IMR-90 (cell line): ENCODE results near the gene CORO1C. TPM values are rescaled to one million over a fixed set of nuclear protein-coding genes. Genes with fewer than 3 reads are reported as not detected.

Experiments
- ATAC-seq: fragments of 200-7000 bp; cut with Tn5 transposase; 2 replicates; pipeline ENCODE4 v1.9.1; 2020; ENCODE audit warnings: low read depth, mild to moderate bottlenecking, moderate library complexity
- BruUV-seq: library from RNA; stranded (reverse); fragments of 400-500 nt; replicated peaks from 2 replicates; lab custom pipeline; 2021; lab: Mats Ljungman, UMichigan
- CTCF ChIA-PET: fragments of 300-600 bp; formaldehyde crosslinking; extraction: SDS; loops from one replicate; lab custom pipeline; 2021; ENCODE audit warnings: antibody characterized with exemption; lab: Yijun Ruan, JAX
- POLR2A ChIA-PET: fragments of 300-600 bp; sonication (Branson Sonifier 250); formaldehyde crosslinking; loops from one replicate; lab custom pipeline; 2022; ENCODE audit warnings: antibody characterized with exemption; ENCODE audit not compliant: unreplicated experiment; lab: Charles Lee
- DNase-seq: peaks from one replicate; pipeline ENCODE4 v3.0.0; 2013
- H2AFZ ChIP-seq: replicated peaks from 2 replicates; pipeline ENCODE3; 2013; ENCODE audit warnings: low read length, mild to moderate bottlenecking; ENCODE audit not compliant: poor library complexity
- H2AK5ac ChIP-seq: 2 replicates; pipeline ENCODE4 v1.6.1; 2013; ENCODE audit warnings: low read depth, low read length, inconsistent platforms
- H2AK9ac ChIP-seq: replicated peaks from 2 replicates; pipeline ENCODE3; 2013; ENCODE audit warnings: mild to moderate bottlenecking, low read depth, low read length, moderate library complexity; ENCODE audit not compliant: poor library complexity
- H2BK120ac ChIP-seq: 2 replicates; pipeline ENCODE4 v1.6.1; 2013; ENCODE audit warnings: low read depth, low read length, inconsistent platforms
- H2BK15ac ChIP-seq: 3 replicates; pipeline ENCODE4 v1.6.1; 2013; ENCODE audit warnings: low read depth, low read length, inconsistent platforms
- H2BK20ac ChIP-seq: 2 replicates; pipeline ENCODE4 v1.6.1; 2013; ENCODE audit warnings: low read depth, mild to moderate bottlenecking, inconsistent platforms, low read length, moderate library complexity
- H2BK5ac ChIP-seq: 2 replicates; pipeline ENCODE4 v1.6.1; 2013; ENCODE audit warnings: mild to moderate bottlenecking, low read depth, low read length, inconsistent platforms; ENCODE audit not compliant: poor library complexity, severe bottlenecking
- H3K14ac ChIP-seq: replicated peaks from 2 replicates; pipeline ENCODE4 v1.6.1; 2013; ENCODE audit warnings: low read depth, low read length, inconsistent platforms
- H3K18ac ChIP-seq: 2 replicates; pipeline ENCODE4 v1.6.1; 2013; ENCODE audit warnings: low read depth, low read length, control low read depth
- H3K23ac ChIP-seq: 2 replicates; pipeline ENCODE4 v1.6.1; 2013; ENCODE audit warnings: low read depth, low read length, inconsistent platforms
- H3K27ac ChIP-seq: 2 replicates; pipeline ENCODE4 v1.5.1; 2013; ENCODE audit warnings: mild to moderate bottlenecking, control low read depth, low read length; ENCODE audit not compliant: insufficient read depth
- H3K27me3 ChIP-seq: 2 replicates; pipeline ENCODE4 v1.6.1; 2013; ENCODE audit warnings: low read length; ENCODE audit not compliant: control insufficient read depth, insufficient read depth
- H3K36me3 ChIP-seq: 2 replicates; pipeline ENCODE4 v1.6.1; 2013; ENCODE audit warnings: low read length, mixed read lengths; ENCODE audit not compliant: control insufficient read depth, insufficient read depth
- H3K4ac ChIP-seq: 2 replicates; pipeline ENCODE4 v1.6.1; 2013; ENCODE audit warnings: low read depth, low read length, inconsistent platforms
- H3K4me1 ChIP-seq: 2 replicates; pipeline ENCODE4 v1.6.1; 2013; ENCODE audit warnings: low read length, mixed read lengths; ENCODE audit not compliant: control insufficient read depth, insufficient read depth
- H3K4me2 ChIP-seq: 2 replicates; pipeline ENCODE4 v1.6.1; 2013; ENCODE audit warnings: low read depth, mild to moderate bottlenecking, control low read depth, low read length, moderate library complexity
- H3K4me3 ChIP-seq: 2 replicates; pipeline ENCODE4 v1.5.1; 2013; ENCODE audit warnings: low read depth, mild to moderate bottlenecking, control low read depth, low read length, moderate library complexity; ENCODE audit not compliant: insufficient read depth
- H3K56ac ChIP-seq: 2 replicates; pipeline ENCODE4 v1.6.1; 2013; ENCODE audit warnings: low read length, inconsistent platforms; ENCODE audit not compliant: insufficient read depth; ENCODE audit errors: extremely low read depth
- H3K79me1 ChIP-seq, 2 experiments: 2 replicates each; pipeline ENCODE4 v1.6.1; 2013; ENCODE audit warnings: low read length in 2 of 2, inconsistent platforms in 1 of 2, low read depth in 1 of 2
- H3K9ac ChIP-seq: 2 replicates; pipeline ENCODE4 v1.6.1; 2013; ENCODE audit warnings: low read depth, low read length, control low read depth
- H3K9me1 ChIP-seq: 2 replicates; pipeline ENCODE4 v1.6.1; 2013; ENCODE audit warnings: low read length, inconsistent platforms; ENCODE audit not compliant: insufficient read depth
- H3K9me3 ChIP-seq: 2 replicates; pipeline ENCODE4 v1.6.1; 2013; ENCODE audit warnings: low read length; ENCODE audit not compliant: control insufficient read depth, insufficient read depth
- H4K20me1 ChIP-seq: 2 replicates; pipeline ENCODE4 v1.6.1; 2013; ENCODE audit warnings: low read length, inconsistent platforms; ENCODE audit not compliant: insufficient read depth
- H4K5ac ChIP-seq: 2 replicates; pipeline ENCODE4 v1.6.1; 2013; ENCODE audit warnings: mild to moderate bottlenecking, low read depth, low read length, control low read depth
- H4K8ac ChIP-seq, 2 experiments: 2 replicates each; pipeline ENCODE4 v1.6.1; 2013; ENCODE audit warnings: low read depth in 2 of 2, low read length in 2 of 2, control low read depth in 1 of 2, inconsistent platforms in 1 of 2
- H4K91ac ChIP-seq: 2 replicates; pipeline ENCODE4 v1.6.1; 2013; ENCODE audit warnings: low read depth, low read length, inconsistent platforms; ENCODE audit not compliant: insufficient read depth
- BHLHE40 ChIP-seq: fragments of 150-350 bp; IDR thresholded peaks from 2 replicates; pipeline ENCODE4 v1.6.1; 2016; ENCODE audit warnings: mild to moderate bottlenecking, low read depth, low read length
- CEBPB ChIP-seq: IDR thresholded peaks from 2 replicates; pipeline ENCODE4 v1.6.1; 2012; ENCODE audit warnings: low read depth, low read length, improper control_type of control experiment
- CHD1 ChIP-seq: IDR thresholded peaks from 2 replicates; pipeline ENCODE4 v1.6.1; 2012; ENCODE audit warnings: low read depth, low read length, improper control_type of control experiment
- CTCF ChIP-seq: conservative IDR thresholded peaks from 2 replicates; pipeline ENCODE4 v1.5.1; 2012; ENCODE audit warnings: mild to moderate bottlenecking, low read depth, low read length, improper control_type of control experiment
- ELK1 ChIP-seq: fragments of 150-350 bp; IDR thresholded peaks from 2 replicates; pipeline ENCODE4 v1.6.1; 2016; ENCODE audit warnings: low read depth, mild to moderate bottlenecking, low read length, moderate library complexity, borderline replicate concordance
- FOS ChIP-seq: fragments of 150-350 bp; IDR thresholded peaks from 2 replicates; pipeline ENCODE4 v1.6.1; 2016; ENCODE audit warnings: low read depth, low read length
- MAFK ChIP-seq: IDR thresholded peaks from 2 replicates; pipeline ENCODE4 v1.6.1; 2012; ENCODE audit warnings: low read depth, low read length, improper control_type of control experiment
- MAZ ChIP-seq: IDR thresholded peaks from 2 replicates; pipeline ENCODE4 v1.6.1; 2012; ENCODE audit warnings: low read depth, mild to moderate bottlenecking, low read length, improper control_type of control experiment, moderate library complexity, borderline replicate concordance
- MXI1 ChIP-seq: IDR thresholded peaks from 2 replicates; pipeline ENCODE4 v1.6.1; 2012; ENCODE audit warnings: low read depth, mild to moderate bottlenecking, low read length, moderate library complexity, borderline replicate concordance
- NFE2L2 ChIP-seq: fragments of 150-350 bp; IDR thresholded peaks from 2 replicates; pipeline ENCODE4 v1.6.1; 2016; ENCODE audit warnings: low read depth, mild to moderate bottlenecking, low read length
- POLR2A ChIP-seq: IDR thresholded peaks from 2 replicates; pipeline ENCODE4 v1.6.1; 2012; ENCODE audit warnings: mild to moderate bottlenecking, low read depth, low read length
- RAD21 ChIP-seq: IDR thresholded peaks from 2 replicates; pipeline ENCODE4 v1.6.1; 2012; ENCODE audit warnings: low read length, improper control_type of control experiment
- RCOR1 ChIP-seq: IDR thresholded peaks from 2 replicates; pipeline ENCODE4 v1.6.1; 2012; ENCODE audit warnings: mild to moderate bottlenecking, low read length, improper control_type of control experiment; ENCODE audit not compliant: insufficient replicate concordance
- RFX5 ChIP-seq: IDR thresholded peaks from 2 replicates; pipeline ENCODE4 v1.8.0; 2012; ENCODE audit warnings: low read depth, mild to moderate bottlenecking, low read length, moderate library complexity
- SMC3 ChIP-seq: fragments of 150-350 bp; IDR thresholded peaks from 2 replicates; pipeline ENCODE4 v1.6.1; 2016; ENCODE audit warnings: low read depth, mild to moderate bottlenecking, antibody characterized with exemption, low read length, moderate library complexity
- WGBS, 2 experiments: methylation state at CpG; one replicate each; pipeline versions ENCODE4 v1.1.5 to v1.1.7; 2013; ENCODE audit warnings: missing lambda C conversion rate in 2 of 2; ENCODE audit not compliant: insufficient read length in 1 of 2; ENCODE audit errors: extremely low coverage in 2 of 2; 5-methylcytosine and 5-hydroxymethylcytosine counted together
- dilution Hi-C: fragments of 300-500 bp; cut with HindIII; formaldehyde crosslinking; loops from one replicate; pipeline ENCODE4 v1.14.3; 2018; ENCODE audit warnings: low sequenced_read_pairs; ENCODE audit not compliant: unreplicated experiment
- in situ Hi-C: fragments of 300-500 bp; cut with MboI; formaldehyde crosslinking; loops from 3 replicates; pipeline ENCODE4 v1.14.3; 2019; ENCODE audit warnings: low sequenced_read_pairs, inconsistent platforms, mixed read lengths
- intact Hi-C: fragments of 100-400 bp; cut with micrococcal nuclease; formaldehyde crosslinking; loops from 2 replicates; pipeline ENCODE4 v1.10.0; 2022
- polyA plus RNA-seq, 3 experiments: library from polyadenylated mRNA; depleted of rRNA; stranded (reverse); fragments of >200 nt; gene quantifications; 2 replicates each; pipeline ENCODE4 v1.2.3, GENCODE V29; 2012; ENCODE audit warnings: low replicate concordance in 1 of 3
- total RNA-seq: library from RNA; depleted of rRNA; stranded (reverse); fragments of >200 nt; gene quantifications from 2 replicates; pipeline ENCODE4 v1.2.3, GENCODE V29; 2012
- TF ChIP-seq, protein P1 (sequence below): fragments of 150-350 bp; IDR thresholded peaks from 2 replicates; pipeline ENCODE4 v1.6.1; 2017; ENCODE audit warnings: mild to moderate bottlenecking, antibody characterized with exemption, low read length, low read depth

The CORO1C gene
- total and polyA plus RNA-seq, 2 of the 4 experiments (the other 2 are of a cell fraction): 675 to 1,100 TPM

GRCh38 chr12:108699955-108700563 lies 31.3 kb downstream of the CORO1C start:
- no TSS peak for BruUV-seq
- Histone ChIP-seq H2AK5ac (no peak overlapping the region), H3K4me2 (no peak overlapping the region), H3K4me3 (no peak overlapping the region), H3K4ac (0 out of 2 replicates have a peak overlapping the region, but pooled peaks have one; percentile 51), H3K36me3 (peaks cover 29% of the 10 kb centered on the region), H3K56ac (no peak overlapping the region), H2BK5ac (peak overlapping the region; percentile 48), H3K18ac (no peak overlapping the region), H4K8ac (no peak overlapping the region), H2BK120ac (no peak overlapping the region), H3K4me1 (peaks cover 39% of the 10 kb centered on the region), H3K79me1 (peaks cover 0 to 67% of the 10 kb centered on the region in 2 experiments; a peak in 2 of 4 replicates), H3K27ac (peak overlapping the region; percentile 33; the same call in 1 of the 2 replicates), H4K20me1 (peaks cover 92% of the 10 kb centered on the region), H2BK20ac (no peak overlapping the region), H3K14ac (no peak overlapping the region), H2BK15ac (no peak overlapping the region), H2AK9ac (no peak overlapping the region), H4K91ac (no peak overlapping the region), H3K9me1 (peaks cover 30% of the 10 kb centered on the region), H3K9me3 (no peaks in the 10 kb centered on the region), H4K5ac (no peak overlapping the region), H3K23ac (peak overlapping the region; percentile 10; the same call in 1 of the 2 replicates), H3K9ac (no peak overlapping the region), H3K27me3 (no peaks in the 10 kb centered on the region), H2AFZ (no peak overlapping the region)
- DNase-seq (peak; percentile 64), ATAC-seq (no peak)
- dilution Hi-C loops: no loop called here
- POLR2A ChIA-PET: no interaction called here
- TF ChIP-seq MXI1: no peak
- no peak for TF ChIP-seq FOS
- TF ChIP-seq POLR2A: no peak
- TF ChIP-seq RCOR1: no peak
- TF ChIP-seq, protein P1, sequence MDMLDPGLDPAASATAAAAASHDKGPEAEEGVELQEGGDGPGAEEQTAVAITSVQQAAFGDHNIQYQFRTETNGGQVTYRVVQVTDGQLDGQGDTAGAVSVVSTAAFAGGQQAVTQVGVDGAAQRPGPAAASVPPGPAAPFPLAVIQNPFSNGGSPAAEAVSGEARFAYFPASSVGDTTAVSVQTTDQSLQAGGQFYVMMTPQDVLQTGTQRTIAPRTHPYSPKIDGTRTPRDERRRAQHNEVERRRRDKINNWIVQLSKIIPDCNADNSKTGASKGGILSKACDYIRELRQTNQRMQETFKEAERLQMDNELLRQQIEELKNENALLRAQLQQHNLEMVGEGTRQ: no peak
- TF ChIP-seq ELK1: no peak
- TF ChIP-seq CHD1: no peak
- no peak for TF ChIP-seq MAFK
- TF ChIP-seq BHLHE40: no peak
- no peak for TF ChIP-seq MAZ
- TF ChIP-seq CTCF: no peak
- TF ChIP-seq SMC3: no peak
- no peak for TF ChIP-seq NFE2L2
- no peak for TF ChIP-seq RAD21
- no peak for TF ChIP-seq CEBPB
- no peak for TF ChIP-seq RFX5
- CTCF ChIA-PET: interaction anchor here (1.0 kb wide), 1 partner anchor 8 kb away, joined by 3 read pairs; no protein-coding TSS in a partner anchor
- 20% methylated on average over 1 of the region's 3 CpGs; no CpG with 5 or more reads in 1 of the 2 experiments for WGBS, 2 experiments
- intact Hi-C loops: no loop called here
- in situ Hi-C loops: no loop called here
